ENCODE results near the gene ITIH5.

DNA sequence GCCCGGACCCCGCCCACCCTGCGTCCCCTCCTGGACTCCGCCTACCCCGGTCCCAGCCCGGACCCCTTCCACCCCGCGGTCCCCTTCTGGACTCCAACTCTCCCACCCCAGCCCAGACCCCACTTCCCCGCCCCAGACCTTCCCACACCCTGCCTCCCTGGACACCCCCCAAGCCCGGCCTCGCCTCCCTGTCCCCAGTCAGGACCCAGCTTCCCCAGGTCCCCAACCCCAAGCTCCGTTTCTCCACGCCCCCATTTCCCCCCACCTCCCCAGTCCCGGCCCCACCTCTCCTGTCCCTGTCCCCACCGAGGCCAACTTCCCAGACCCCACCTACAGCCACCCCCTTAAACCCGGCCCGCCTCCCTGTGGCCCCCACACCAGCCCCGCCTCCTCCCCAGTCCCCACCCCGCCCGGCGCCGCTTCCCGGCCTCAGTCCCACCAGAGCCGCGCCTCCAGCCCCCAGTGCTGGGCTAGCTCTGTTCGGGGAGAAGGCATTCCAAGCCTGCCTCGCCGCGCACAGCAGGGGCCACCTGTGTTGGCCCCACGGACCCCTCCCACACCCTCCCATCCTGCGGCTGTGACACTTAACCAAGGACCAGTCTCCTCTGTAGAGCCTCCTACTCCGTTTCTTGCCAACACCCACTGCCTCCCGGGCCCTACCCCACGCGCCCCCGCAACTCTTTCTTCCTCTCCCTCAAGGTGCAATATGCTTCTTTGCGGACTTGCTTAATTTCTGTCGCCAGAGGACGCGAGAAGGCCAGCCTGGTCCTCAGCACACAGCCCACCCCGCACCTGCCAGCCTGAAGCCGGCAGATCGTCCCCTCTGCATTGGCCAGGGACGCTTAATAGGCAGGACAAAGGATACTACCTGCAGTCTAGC is 736 bp upstream of the ITIH5 start:
- no peak for TF ChIP-seq POLR2A (IDR thresholded peaks at IDR 0.05; ENCODE audit: low read depth, low read length)
- no peak for TF ChIP-seq TAF1 (IDR thresholded peaks at IDR 0.05; ENCODE audit: low read depth, low read length)

All from GM12891 (cell line).